Heart left ventricle (tissue), 13 donors: ENCODE measurements around the gene CAPN9.

Experiments used
- CTCF ChIP-seq, 12 donors: fragments of 200-600 bp; sonication (generic) in 4 of 12; IDR thresholded peaks; one replicate each; pipeline versions ENCODE4 v1.5.0 to v1.8.0; 2018 to 2022; ENCODE audit warnings: antibody characterized with exemption in 12 of 12, mild to moderate bottlenecking in 5 of 12
- POLR2A ChIP-seq, 2 donors: fragments of 450-650 bp; IDR thresholded peaks; one replicate each; pipeline ENCODE4 v1.6.1; 2017; ENCODE audit warnings: antibody characterized with exemption in 2 of 2, mild to moderate bottlenecking in 2 of 2, moderate library complexity in 2 of 2
- donor health status: ischemic (EF 13 %, LVEDD 7.1; RV severe dilation, severe dysfunction).
- donor health status: DM: no; HTN: yes; CAD: no.
- donor health status: DM: no; HTN: no; CAD: no.
- donor health status: ischemic (EF 25% LVEDD 6.9; RV normal size, moderate dysfunction).
- donor health status: ischemic (EF 25% LVEDD 5.7; RV mildly dilated, moderate dysfunction).
- donor health status: ischemic (EF 35%, LVEDD 5.7; RV mildly dilated, moderate dysfunction).
- donor health status: nonischemic (EF 11% LVEDD 7.7; RV severe dilation, severe dysfunction).
- donor health status: DM: yes; HTN: yes; CAD: no.
- donor health status: PGD.
- donor health status: ischemic (EF 29% LVEDD 5.4; RV normal size, mild dysfunction).
- donor health status: nonischemic (EF 23%, LVEDD 6.1; RV moderate dilation, normal function).

GRCh38 chr1:230728710-230729392 lies 18.3 kb upstream of the CAPN9 start:
- TF ChIP-seq POLR2A (IDR thresholded peaks at IDR 0.05) = no peak
- no peak for TF ChIP-seq CTCF (IDR thresholded peaks at IDR 0.05)
